GM12878 (cell line): ENCODE data around the gene KIAA1586.

Experiments used
- BCLAF1 ChIP-seq: fragments of 450-650 bp; IDR thresholded peaks from 2 replicates; pipeline ENCODE4 v1.6.1; 2017; ENCODE audit warnings: antibody characterized with exemption, mild to moderate bottlenecking, moderate library complexity
- EP300 ChIP-seq, 2 experiments: fragments of 150-350 bp in 1 of 2; IDR thresholded peaks; 2 replicates each; pipeline ENCODE4 v1.6.1; 2011 to 2012; ENCODE audit warnings: low read depth in 2 of 2, low read length in 2 of 2, borderline replicate concordance in 1 of 2, improper control_type of control experiment in 1 of 2, inconsistent platforms in 1 of 2; ENCODE audit not compliant: control insufficient read depth in 1 of 2
- ESRRA ChIP-seq: IDR thresholded peaks from 2 replicates; pipeline ENCODE4 v1.6.1; 2012; ENCODE audit warnings: mild to moderate bottlenecking, low read length, improper control_type of control experiment
- FOS ChIP-seq: IDR thresholded peaks from 3 replicates; pipeline ENCODE4 v1.6.1; 2011; ENCODE audit warnings: borderline replicate concordance; ENCODE audit not compliant: insufficient read length; ENCODE audit errors: extremely low read depth
- MEF2A ChIP-seq: IDR thresholded peaks from 2 replicates; pipeline ENCODE4 v1.6.1; 2011; ENCODE audit warnings: low read depth, mild to moderate bottlenecking, low read length, moderate library complexity; ENCODE audit not compliant: insufficient read depth
- YY1 ChIP-seq: IDR thresholded peaks from 2 replicates; pipeline ENCODE4 v1.6.1; 2011; ENCODE audit warnings: low read depth, mild to moderate bottlenecking, low read length
- ZBTB40 ChIP-seq: fragments of 450-650 bp; IDR thresholded peaks from 2 replicates; pipeline ENCODE4 v1.6.1; 2016; ENCODE audit warnings: mild to moderate bottlenecking, moderate library complexity, borderline replicate concordance
- ZNF274 ChIP-seq: IDR thresholded peaks from one replicate; pipeline ENCODE4 v1.8.0; 2011; ENCODE audit not compliant: insufficient read length, insufficient read depth
- TF ChIP-seq, protein P1 (sequence below), 3 experiments: IDR thresholded peaks in 2 of 3; conservative IDR thresholded peaks in 1 of 3; 2 replicates each; pipeline ENCODE4 v1.5.1; 2011; ENCODE audit warnings: low read depth in 3 of 3, low read length in 3 of 3, mild to moderate bottlenecking in 3 of 3, control low read depth in 2 of 3, moderate library complexity in 2 of 3, inconsistent platforms in 1 of 3, mixed read lengths in 1 of 3; ENCODE audit not compliant: control insufficient read depth in 2 of 3, insufficient read depth in 1 of 3; ENCODE audit errors: extremely low read depth in 1 of 3

GRCh38 chr6:57040011-57040410 is 6.5 kb upstream of the KIAA1586 start:
- no peak for TF ChIP-seq FOS
- TF ChIP-seq EP300 (IDR thresholded peaks at IDR 0.05; ENCODE audit: borderline replicate concordance in 1 of 2, control insufficient read depth in 1 of 2, low read depth in 2 of 2, low read length in 2 of 2): no peak
- no peak for TF ChIP-seq ZNF274
- TF ChIP-seq, protein P1, sequence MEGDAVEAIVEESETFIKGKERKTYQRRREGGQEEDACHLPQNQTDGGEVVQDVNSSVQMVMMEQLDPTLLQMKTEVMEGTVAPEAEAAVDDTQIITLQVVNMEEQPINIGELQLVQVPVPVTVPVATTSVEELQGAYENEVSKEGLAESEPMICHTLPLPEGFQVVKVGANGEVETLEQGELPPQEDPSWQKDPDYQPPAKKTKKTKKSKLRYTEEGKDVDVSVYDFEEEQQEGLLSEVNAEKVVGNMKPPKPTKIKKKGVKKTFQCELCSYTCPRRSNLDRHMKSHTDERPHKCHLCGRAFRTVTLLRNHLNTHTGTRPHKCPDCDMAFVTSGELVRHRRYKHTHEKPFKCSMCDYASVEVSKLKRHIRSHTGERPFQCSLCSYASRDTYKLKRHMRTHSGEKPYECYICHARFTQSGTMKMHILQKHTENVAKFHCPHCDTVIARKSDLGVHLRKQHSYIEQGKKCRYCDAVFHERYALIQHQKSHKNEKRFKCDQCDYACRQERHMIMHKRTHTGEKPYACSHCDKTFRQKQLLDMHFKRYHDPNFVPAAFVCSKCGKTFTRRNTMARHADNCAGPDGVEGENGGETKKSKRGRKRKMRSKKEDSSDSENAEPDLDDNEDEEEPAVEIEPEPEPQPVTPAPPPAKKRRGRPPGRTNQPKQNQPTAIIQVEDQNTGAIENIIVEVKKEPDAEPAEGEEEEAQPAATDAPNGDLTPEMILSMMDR (IDR thresholded peaks at IDR 0.05 in 2 of 3, conservative IDR thresholded peaks at IDR 0.05 in 1 of 3; ENCODE audit: control insufficient read depth in 2 of 3, extremely low read depth in 1 of 3, insufficient read depth in 1 of 3, low read depth in 3 of 3, low read length in 3 of 3): peak in 1 of 3 experiments; percentile 10; a peak in 2 of 6 replicates
- no peak for TF ChIP-seq YY1
- TF ChIP-seq BCLAF1: no peak
- TF ChIP-seq MEF2A: no peak
- TF ChIP-seq ZBTB40: no peak
- TF ChIP-seq ESRRA: no peak
